GM12891 (cell line): ENCODE results near the gene TCERG1L.

ENCODE experiments used
- POLR2A ChIP-seq: IDR thresholded peaks from 2 replicates; pipeline ENCODE4 v1.6.1; 2011; ENCODE audit warnings: low read depth, low read length, control low read depth
- POLR2AphosphoS5 ChIP-seq: IDR thresholded peaks from 2 replicates; pipeline ENCODE4 v1.6.1; 2011; ENCODE audit warnings: low read depth, low read length, control low read depth
- POU2F2 ChIP-seq: IDR thresholded peaks from 2 replicates; pipeline ENCODE4 v1.6.1; 2011; ENCODE audit warnings: low read depth, mild to moderate bottlenecking, control low read depth, low read length, moderate library complexity
- TAF1 ChIP-seq: IDR thresholded peaks from 2 replicates; pipeline ENCODE4 v1.6.1; 2011; ENCODE audit warnings: low read depth, low read length, control low read depth

GRCh38 chr10:131121511-131122035, 189.9 kb downstream of the TCERG1L start:
- TF ChIP-seq TAF1, result no peak
- TF ChIP-seq POLR2A, result no peak
- no peak for TF ChIP-seq POLR2AphosphoS5
- no peak for TF ChIP-seq POU2F2
